CD4-positive, alpha-beta T cell treated with Interleukin-6 for 4 hours (primary cell): Measurements from ENCODE around the gene SLC37A2.
A peak's percentile ranks its signal among the peaks of the same experiment; 100 is the strongest.
"Not testable (repeated sequence)": the region's sequence is repeated elsewhere in the genome, so short reads cannot be mapped to it uniquely, and the experiment has no call there.

ENCODE experiments used
- DNase-seq: peaks from one replicate; pipeline ENCODE4 v3.0.0-alpha.2; 2020; ENCODE audit warnings: mixed read lengths

SLC37A2 gene

DNA sequence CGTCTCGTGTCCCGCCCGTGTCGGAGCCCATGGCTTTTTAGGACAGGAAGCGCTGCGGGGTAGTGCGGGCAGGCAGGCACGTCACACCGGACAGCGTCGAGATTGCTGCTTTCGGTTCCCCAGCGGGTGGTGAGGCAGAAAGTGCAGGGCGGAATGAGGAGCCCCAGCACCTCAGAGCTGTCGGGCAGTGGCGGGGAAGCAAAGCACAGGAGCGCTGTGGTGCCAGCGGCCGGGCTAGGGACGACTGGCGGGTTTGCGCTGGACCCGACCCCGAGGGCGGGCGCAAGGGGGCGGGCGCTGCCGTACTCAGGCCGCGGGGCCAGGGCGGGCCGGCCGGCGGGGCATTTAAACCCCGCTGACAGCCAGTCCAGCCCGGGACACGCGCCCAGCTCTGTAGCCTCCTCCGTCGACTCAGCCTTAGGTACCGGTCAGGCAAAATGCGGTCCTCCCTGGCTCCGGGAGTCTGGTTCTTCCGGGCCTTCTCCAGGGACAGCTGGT, at the start of gene SLC37A2:
Gene SLC37A2 (plus strand): TSS at position 375 of the 498 bp plus-strand sequence. CDS start 63 bp downstream, at position 438.
- DNase-seq: peak; percentile 42

GRCh38 chr11:125016413-125016812, 46.7 kb upstream of the SLC37A2 start:
- no peak for DNase-seq

- DNase-seq: no peak
Measured at GRCh38 chr11:125020342-125020741, 42.8 kb upstream of the SLC37A2 start.

GRCh38 chr11:125022551-125022950, 40.6 kb upstream of the SLC37A2 start:
- no peak for DNase-seq

DNA sequence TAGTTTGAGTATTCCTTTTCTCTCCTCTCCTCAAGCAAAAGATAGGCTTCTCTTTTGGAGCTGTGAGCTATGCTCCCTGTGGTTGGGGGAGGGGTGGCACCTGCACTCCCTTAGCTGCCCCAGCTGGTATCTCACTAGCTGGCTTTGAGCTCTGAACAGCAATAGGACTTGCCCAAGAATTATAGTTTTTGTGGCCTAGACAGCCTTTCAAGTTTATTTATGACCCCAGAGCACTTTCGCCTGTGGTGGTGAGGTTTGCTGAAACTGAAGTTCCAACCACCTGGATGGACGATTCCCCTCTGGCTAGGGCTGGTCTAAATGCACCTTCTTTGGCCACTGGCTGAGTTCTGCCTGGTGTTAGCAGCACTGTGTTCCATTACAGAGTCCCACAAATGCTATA, 37.1 kb upstream of the SLC37A2 start:
- no peak for DNase-seq

- not testable (repeated sequence) for DNase-seq
Measured at GRCh38 chr11:125029431-125029830, 33.7 kb upstream of the SLC37A2 start.

GRCh38 chr11:125036933-125037332, 26.2 kb upstream of the SLC37A2 start:
- no peak for DNase-seq

GRCh38 chr11:125049164-125049792, 13.8 kb upstream of the SLC37A2 start:
- no peak for DNase-seq

DNA sequence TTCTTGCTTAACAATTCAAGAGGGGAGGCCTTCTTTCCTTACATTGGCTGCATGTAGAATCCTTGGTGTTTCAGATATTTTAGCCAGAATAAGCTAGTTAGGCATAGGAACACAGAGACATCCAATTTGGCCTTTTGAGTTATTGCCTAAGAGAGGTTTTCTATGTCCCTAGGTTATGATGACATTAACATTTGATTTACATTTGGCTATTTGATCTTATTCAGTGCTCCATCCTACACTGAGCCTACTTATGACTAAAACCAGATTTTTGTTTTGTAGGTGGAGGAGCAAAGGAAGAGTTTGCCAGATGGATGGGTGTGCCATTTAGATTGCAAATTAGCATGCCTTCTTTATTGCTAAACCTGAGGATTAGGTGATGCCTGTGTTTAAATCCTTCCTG, 11.1 kb upstream of the SLC37A2 start:
- DNase-seq: no peak

DNA sequence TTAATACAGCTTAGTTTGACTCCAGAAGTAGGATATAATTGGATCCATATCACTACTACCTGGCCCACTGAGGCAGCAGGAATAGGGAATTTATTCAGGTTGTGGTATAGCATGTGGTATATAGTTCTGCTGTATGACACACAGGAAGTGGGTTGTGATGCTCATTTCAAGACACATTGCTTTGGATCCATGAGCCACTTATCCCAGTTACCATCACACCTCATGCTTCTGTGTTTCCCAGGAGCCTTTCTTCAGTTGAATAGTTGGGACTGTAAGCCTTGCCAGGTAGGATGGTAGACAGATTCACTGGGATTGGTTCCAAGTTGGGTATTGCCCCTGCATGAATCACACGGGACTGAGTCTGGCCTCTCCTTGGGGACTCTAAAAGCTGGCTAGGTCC, 9.9 kb upstream of the SLC37A2 start:
- no peak for DNase-seq

DNA sequence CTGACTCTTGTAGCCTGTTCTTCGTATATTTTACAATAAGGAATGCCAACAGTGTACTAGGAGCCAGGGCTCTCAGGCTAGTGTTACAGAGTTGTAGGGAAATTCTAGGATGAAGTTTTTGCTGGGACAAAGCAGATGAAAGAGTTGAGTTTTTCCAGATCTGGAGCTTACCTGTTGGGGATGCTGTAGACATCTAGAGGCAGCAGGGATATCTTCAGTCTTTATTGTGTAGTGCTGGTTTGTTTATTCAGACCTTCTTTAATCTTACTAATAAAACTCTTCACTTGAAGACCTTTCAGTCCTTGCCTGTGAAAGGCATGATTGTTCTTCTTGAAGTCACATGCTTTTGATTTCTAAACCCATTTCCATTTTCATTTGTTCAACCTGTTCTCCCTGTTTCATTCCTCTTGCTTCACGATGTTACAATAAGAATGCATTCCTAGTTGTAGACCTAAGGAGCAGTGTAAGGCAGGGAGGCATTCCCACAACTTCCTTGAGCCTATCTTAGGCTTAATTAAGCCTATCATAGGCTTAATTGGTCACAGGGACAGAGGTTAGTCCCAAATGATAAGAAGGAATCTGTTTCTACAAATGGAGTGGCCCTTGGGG, 7.9 kb upstream of the SLC37A2 start:
- DNase-seq: no peak

- DNase-seq: not testable (repeated sequence)
Measured at GRCh38 chr11:125056111-125056510, 7.0 kb upstream of the SLC37A2 start.

DNA sequence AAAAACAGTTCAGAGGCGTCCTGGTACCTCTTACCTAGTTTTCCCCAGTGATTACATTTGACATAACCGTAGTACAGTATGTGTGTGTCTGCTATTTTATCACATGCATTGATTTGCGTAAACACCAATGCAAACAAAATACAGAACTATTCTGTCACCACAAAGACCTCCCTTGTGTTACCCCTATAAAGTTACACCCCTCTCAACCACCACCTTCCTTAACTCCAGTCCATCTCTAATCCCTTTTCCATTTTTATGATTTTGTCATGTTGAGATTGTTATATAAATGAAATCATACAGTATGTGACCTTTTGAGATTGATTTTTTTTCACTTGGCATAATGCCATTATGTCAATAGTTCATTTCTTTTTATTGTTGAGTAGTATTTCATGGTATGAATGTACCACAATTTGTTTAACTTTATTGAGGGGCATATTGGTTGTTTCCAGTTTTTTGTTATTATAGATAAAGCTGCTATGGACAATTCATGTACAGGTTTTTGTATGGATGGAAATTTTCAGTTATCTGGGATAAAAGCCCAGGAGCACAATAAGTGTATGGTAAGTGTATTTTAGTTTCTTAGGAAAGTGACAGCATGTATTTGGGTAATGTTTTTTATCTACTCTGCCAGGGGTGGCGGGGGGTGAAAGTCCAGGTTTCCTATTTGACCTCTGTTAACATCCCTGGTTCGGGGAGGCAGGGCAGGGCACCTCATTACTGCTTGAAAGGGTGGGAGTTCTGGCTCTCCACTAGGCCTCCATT, 6.0 kb upstream of the SLC37A2 start:
- DNase-seq: no peak

DNA sequence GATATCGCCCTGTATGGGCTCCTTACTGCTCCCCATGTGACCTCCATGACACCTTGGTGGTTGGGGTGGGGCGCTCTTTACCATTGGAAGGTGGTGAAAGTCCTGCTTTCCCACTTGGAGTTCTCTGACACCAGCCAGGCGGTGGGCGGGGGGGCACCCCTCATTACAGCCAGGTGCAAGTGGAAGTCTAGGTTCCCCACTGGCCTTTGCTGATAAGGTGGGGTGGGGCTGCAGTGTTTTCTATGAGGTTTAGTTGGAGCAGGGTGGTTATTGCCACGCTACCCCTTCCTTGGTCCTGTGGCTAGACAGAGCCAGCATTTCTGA, 5.5 kb upstream of the SLC37A2 start:
- no peak for DNase-seq

DNA sequence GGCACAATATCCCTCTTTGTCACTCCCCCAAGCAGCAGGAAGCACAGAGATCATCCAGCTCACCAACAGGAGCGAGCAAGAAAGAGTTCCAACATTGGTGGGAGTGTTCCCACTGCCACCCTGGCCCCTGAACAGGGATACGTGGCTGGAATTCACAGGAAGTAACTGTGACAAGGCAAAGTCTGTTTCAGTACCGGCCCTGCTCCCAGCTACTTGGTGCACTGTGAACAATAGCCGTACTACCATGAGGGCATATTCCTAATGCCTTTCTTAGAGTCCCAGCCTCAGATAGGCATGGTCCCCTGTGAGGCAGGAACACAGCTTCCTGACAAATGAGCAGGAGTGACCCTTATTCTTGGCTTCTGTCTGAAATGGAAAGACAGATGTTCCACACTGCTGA, 1.8 kb upstream of the SLC37A2 start:
- DNase-seq: no peak

- no peak for DNase-seq
Measured at GRCh38 chr11:125062218-125062930, 731 bp upstream of the SLC37A2 start.

- no peak for DNase-seq
Measured at GRCh38 chr11:125063429-125064043, 431 bp downstream of the SLC37A2 start.

GRCh38 chr11:125064070-125064469, 965 bp downstream of the SLC37A2 start:
- DNase-seq: no peak

- no peak for DNase-seq
Measured at GRCh38 chr11:125068368-125068767, 5.3 kb downstream of the SLC37A2 start.

- DNase-seq: no peak
Measured at GRCh38 chr11:125069008-125069407, 5.9 kb downstream of the SLC37A2 start.

DNA sequence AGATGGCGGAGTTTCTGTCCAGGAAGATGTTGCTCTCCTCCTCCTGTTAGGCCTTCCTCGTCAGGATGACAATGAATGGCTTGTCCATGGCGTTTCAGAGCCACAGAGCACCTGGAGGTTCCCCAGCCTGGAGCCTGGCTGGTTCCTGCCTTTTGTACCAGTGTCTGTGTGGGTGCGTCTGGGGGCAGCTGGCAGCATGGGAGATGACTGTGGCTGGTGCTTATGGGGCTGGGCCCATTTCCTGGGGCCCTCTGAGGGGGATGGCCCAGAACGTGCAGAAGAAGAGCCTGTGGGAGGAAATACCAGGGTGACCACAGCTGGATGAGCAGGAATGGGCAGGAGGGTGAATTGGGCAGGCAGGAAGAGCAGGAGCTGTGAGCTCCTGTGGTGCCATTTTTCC, 6.7 kb downstream of the SLC37A2 start:
- DNase-seq: no peak

DNA sequence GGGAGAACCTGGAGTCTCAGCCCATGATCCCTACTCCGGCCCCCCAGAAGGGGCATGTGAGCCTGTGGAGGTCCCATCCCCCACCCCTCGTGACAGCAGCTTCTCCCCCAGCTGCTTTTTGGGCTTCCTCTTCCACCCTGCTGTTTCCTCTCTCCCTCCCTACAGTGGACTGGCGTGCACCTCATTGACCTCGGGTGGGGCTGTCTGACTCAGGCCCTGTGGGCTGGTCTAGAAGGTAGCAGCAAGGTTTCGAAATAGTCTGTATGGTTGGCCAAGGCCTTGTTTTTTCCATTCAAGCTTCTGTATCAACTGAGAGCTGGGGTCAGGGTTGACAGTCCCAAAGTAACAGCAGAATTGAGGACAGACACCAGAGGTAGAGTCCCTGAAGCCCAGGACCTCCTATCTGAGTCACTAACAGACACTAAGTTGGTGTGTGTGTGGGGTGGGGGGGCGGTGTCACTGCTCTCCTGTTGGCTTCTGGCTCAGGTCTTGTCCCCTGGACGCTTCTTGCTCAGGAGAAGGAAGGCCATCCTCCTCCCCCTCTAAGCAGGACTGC, 7.7 kb downstream of the SLC37A2 start:
- DNase-seq: no peak

DNA sequence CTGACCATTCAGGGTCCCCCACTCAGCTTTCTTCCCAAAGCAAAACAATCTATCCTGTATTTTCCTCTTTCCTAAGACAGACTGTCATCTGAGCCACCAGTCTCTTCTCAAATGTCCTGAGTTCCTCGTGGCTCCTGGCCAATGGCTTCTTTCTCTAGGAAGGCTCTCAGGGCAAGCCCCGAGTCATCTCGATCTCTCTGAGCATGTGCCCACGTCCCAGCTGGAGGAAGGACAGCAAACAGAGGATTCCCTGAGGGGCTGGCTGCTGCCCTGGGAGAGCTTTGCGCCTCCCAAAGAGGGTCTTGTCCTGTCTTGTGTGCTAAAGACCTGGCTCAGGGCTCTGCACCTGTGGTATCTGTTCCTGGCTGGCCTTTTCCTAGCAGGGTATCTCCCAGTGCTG, 8.3 kb downstream of the SLC37A2 start:
- DNase-seq: no peak
